HG02763 (cell line): Measurements from ENCODE around the gene PPME1.
"Not testable (repeated sequence)": the region's sequence is repeated elsewhere in the genome, so short reads cannot be mapped to it uniquely, and the experiment has no call there.

Experiments used
- ATAC-seq: cut with Tn5 transposase; IDR thresholded peaks from one replicate; pipeline ENCODE4 v1.9.1; 2021; ENCODE audit warnings: mild to moderate bottlenecking, moderate library complexity; ENCODE audit not compliant: unreplicated experiment

PPME1 gene

GRCh38 chr11:74170694-74171629 is at the start of gene PPME1, which contains the start of gene C2CD3:
Gene PPME1 (plus strand): TSS chr11:74171289. CDS start chr11:74171422, 133 bp downstream.
Gene C2CD3 (minus strand): TSS chr11:74171002. CDS start chr11:74170792, 210 bp downstream.
- ATAC-seq = peak; percentile 94

GRCh38 chr11:74121804-74122203 is 49.3 kb upstream of the PPME1 start:
- ATAC-seq = no peak

- no peak for ATAC-seq
These were observed 48.1 kb upstream of the PPME1 start for GRCh38 chr11:74123008-74123448.

- not testable (repeated sequence) for ATAC-seq
These were observed 42.0 kb upstream of the PPME1 start for GRCh38 chr11:74129121-74129520.

DNA sequence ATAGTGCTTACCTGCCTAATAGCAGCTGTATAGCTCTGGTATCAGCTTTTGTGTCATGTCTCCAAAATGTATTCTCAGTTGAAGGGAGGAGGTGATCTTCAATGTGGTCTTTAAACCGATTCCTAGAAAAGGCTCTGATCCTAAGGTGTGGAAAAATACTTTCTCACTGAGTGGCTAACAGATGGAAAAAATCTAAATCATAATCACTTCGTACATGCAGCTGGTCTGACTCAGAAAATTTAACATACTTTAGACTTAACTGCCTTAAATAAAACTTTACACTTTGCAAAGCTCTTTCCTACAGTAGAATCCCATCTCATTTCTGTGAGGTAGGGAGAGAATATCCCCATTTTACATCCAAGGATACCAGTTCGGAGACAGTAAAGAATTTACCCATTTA is 38.3 kb upstream of the PPME1 start:
- ATAC-seq = no peak

GRCh38 chr11:74133436-74133835 is 37.7 kb upstream of the PPME1 start:
- ATAC-seq = no peak

- no peak for ATAC-seq
These were observed 36.4 kb upstream of the PPME1 start for GRCh38 chr11:74134661-74135060.

DNA sequence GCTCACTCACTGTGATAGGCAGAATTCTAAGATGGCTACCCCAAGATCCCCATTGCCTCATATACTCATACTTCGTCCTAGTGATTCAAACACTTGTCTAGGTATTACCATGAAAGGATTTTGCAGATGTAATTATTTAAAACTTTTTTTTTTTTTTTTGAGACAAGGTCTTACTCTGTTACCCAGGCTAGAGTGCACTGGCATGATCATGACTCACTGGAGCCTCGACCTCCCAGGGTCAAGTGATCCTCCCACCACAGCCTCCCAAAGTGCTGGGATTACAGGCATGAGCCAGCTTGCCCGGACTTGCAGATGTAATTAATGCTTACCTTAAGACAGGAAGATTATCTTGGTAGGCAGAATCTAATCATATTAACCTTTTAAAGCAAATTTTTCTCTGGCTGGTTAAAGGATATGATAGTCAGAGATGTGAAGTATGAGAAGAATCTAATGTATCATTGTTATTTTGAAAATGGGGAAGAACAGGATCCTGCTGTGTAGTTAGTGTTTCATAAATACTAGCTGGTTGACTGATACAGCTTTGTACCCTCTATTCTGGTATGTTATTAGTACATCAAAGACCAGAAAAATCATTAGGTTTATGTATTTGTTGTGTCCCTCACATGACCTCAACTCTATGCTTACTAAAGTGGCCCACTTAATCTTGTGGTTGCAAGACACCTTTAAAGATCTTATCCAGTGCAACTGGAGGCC is 35.8 kb upstream of the PPME1 start:
- ATAC-seq = no peak

GRCh38 chr11:74138021-74138420 is 33.1 kb upstream of the PPME1 start:
- no peak for ATAC-seq

GRCh38 chr11:74138572-74138971 is 32.5 kb upstream of the PPME1 start:
- no peak for ATAC-seq

GRCh38 chr11:74139151-74139918 is 31.8 kb upstream of the PPME1 start:
- ATAC-seq = no peak

- not testable (repeated sequence) for ATAC-seq
These were observed 31.1 kb upstream of the PPME1 start for GRCh38 chr11:74139919-74140431.

- no peak for ATAC-seq
These were observed 29.8 kb upstream of the PPME1 start for GRCh38 chr11:74141241-74141695.

DNA sequence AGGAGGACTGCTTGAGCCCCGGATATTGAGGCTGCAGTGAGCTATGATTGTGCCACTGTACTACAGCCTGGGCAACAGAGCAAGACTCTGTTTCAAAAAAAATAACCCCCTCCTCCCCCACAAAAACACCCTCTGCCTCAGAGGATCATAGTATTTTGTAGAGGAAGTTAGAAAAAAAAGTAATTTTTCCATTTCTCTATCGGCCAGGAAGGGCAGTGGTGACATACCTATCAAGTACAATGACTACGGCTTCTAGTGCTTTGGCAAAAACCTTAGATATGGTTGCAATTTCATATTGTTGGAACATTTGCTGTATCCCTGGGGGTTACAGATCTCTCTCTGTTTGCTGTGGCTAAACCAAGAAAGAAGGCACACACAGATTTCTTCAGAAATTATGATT is 29.2 kb upstream of the PPME1 start:
- ATAC-seq = no peak

GRCh38 chr11:74142624-74143023 is 28.5 kb upstream of the PPME1 start:
- no peak for ATAC-seq

- no peak for ATAC-seq
These were observed 26.5 kb upstream of the PPME1 start for GRCh38 chr11:74144592-74144991.

- ATAC-seq = no peak
These were observed 23.7 kb upstream of the PPME1 start for GRCh38 chr11:74147199-74147929.

DNA sequence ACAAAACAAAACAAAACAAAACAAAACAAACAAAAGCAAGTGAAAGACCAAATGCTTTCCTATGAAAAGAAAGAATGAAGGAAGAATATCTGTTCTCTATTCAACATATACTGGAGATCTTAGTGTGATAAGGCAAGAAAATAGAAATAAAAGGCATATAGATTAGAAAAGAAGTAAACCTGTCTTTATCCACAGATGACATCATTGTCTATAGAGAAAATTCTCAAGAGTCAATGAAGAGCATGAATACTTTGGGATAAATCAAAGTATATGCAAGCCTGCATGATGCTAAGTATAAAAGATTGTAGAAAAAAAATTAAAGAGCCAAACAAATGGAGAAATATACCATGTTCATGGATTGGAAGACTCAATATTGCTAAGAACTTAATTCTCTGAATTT is 17.9 kb upstream of the PPME1 start:
- no peak for ATAC-seq

DNA sequence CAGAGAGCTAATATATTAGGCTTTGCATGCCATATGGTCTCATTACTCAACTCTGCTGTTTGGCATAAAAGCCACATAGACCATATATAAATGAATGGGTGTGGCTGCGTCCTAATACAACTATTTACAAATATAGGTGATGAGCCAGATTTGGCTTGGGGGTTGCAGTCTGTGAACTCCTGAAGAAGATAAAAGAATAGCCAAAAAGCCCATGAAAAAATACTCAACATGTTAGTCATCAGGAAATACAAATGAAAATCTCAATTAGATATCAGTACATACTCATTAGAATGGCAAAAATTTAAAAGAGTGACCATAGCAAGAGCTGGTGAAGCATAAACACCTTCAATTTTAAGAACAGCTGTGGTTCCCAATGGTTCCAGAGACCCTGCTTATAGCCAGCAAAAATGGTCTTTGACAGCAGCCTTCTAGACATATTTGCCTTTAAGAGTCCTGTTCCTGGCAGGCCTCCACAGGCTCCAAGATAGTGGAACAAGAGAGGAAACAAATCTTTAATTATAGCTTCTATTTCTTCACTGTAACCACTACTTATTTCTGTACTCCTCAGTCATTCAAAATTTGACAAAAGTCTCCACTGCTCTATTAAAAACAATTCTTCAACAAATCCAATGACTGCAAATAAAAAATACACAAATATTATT is 16.3 kb upstream of the PPME1 start:
- no peak for ATAC-seq

DNA sequence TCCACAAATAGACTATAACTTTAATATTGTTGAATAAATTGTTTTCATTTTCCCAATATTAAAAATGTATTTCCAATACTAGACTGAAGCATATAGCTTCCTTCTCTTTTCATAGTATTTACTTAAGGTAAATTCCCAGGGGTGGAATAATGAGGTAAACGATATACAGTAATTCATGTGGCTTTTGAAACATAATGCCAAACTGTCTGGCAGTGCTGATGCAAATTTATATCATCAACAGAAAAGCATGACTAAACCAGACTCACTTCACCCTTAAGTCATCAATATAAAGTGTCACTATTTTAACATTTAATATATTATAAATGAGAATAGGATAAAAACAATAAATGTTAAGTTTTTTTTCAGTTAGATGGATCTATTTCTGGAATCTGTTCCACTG is 13.9 kb upstream of the PPME1 start:
- ATAC-seq = no peak
